Stimulated activated CD8-positive, alpha-beta memory T cell treated with anti-CD3 and anti-CD28 coated beads, Interleukin-15, amount 100 ng/mL, for 4 hours (primary cell): Measurements from ENCODE around the gene IRF8.
A peak's percentile ranks its signal among the peaks of the same experiment; 100 is the strongest.
"Not testable (repeated sequence)": the region's sequence is repeated elsewhere in the genome, so short reads cannot be mapped to it uniquely, and the experiment has no call there.

Source experiments
- DNase-seq, 2 donors: peaks; one replicate each; pipeline ENCODE4 v3.0.0-alpha.2; 2020; ENCODE audit warnings: low read depth in 2 of 2

Gene IRF8

DNA sequence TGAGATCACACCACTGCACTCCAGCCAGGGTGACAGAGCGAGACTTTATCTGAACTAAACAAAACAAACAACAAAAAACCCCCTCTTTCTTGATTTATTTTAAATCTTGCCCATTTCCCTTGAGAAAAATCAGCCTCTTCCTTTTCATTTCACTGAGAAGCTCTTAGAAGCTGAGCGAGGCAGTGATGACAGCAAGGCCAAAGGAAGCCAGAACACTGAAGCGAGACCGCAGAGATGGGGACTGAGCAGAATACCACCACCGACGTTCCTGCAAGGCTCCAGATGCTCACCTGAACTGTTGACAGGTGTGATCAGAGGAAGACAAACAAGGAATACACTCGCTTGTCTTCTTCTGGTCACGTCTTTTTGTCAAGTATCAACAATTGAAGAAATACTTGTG is 30.5 kb upstream of the IRF8 start:
- DNase-seq: no peak

DNA sequence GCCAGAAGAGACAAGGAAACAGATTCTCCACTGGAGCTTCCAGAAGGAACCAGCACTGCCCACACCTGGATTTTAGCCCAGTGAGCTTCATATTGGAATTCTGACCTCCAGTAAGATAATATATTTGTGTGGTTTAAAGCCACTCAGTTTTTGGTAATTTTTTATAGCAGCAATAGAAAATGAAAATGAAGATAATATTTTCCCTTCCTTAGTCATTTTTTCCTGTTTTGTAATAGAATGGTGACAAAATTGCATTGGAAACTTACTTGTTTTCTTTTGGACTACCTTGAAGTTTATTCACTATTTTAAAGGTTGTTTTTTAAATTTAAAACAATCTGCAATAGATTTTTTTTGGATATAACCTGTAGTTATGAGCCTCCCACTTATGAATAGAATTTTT is 29.8 kb upstream of the IRF8 start:
- no peak for DNase-seq

DNA sequence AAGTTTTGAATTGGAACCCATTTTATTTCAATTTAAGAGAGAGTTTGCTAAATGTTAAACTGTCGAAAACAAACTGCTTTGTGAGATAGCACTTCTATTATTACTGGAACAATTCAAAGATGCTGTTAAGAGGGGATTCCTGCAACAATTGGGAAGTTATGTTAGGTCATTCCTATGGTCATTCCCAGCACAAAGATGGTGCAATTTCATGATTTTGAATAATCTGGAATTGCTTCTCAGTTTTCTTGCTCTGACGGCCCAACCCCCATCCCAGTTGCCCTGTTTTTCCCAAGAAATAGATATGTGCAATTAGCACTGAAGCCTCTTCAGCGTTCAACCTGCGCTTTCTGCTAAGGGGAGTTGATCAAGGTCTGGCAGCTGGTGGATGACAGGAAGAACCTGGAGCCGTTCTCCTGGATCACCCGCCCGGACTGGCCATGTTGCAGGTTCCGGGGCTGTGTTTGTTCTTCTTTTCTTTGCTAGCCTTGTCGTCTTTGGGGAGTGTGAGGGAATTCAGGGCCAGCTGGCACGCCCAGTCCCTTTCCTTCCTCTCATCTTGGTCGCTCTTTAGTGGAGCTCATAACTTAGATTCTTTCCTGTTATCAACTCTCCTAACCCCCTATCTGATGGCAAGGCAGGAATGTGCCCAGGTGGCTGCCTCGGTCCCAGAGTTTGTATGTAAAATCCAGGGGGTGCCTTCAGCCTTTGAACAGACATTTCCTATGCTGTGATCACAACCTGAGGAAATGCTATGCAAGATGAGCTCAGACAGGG is 29.0 kb upstream of the IRF8 start:
- DNase-seq: no peak

DNA sequence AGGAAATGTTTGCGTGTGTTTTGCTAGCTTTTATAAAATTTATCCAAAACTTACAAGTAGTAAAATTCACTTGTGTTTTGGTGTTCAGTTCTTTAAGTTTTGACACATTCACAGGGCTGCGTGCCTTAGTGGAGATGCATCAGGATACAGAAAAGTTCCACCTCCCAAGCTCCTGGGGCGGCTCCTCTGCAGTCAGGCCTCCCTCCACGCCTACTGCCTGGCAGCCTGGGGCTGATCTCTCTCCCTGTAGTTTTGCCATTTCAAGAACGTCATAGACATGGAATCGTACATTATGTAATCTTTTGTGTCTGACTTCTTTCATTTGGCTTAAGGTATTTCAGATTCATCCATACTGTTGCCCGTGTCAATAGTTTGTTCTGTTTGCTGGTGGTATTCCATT is 27.2 kb upstream of the IRF8 start:
- no peak for DNase-seq

DNA sequence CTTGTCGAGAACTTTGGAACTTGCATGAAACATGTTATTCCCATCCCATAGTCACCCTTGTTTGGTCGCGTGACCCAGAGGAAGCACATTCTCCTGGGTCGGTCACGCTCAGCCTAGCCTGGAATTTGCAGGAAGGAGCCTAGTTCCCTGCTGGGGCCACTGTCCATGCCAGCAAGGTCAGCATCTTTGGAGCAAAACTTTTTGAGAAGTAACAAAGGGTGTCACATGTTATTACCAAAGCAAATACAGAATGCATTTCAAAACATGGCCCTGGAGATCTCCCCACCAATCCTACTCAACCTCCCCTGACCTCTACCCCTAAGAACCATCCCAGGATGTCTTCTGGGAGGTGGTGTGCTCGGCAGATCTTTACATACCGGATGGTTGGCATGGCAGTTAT is 26.2 kb upstream of the IRF8 start:
- DNase-seq: no peak

DNA sequence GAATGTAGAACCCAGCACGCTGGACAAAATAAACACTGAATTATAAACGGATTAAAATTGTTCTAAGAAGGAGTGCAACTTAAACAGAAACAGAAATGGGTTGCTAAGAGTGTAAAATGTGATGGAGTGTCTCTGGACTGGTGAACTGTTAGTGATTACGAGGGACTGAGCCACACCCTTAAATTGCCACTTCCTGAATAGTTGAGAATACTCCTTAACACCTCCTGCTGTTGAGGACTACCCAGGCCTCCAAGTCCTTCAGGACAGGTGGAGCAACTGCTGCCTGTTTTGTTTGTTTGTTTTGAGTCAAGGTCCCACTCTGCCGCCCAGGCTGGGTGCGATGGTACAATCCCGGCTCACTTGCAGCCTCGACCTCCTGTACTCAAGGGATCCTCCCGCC is 25.8 kb upstream of the IRF8 start:
- no peak for DNase-seq

DNA sequence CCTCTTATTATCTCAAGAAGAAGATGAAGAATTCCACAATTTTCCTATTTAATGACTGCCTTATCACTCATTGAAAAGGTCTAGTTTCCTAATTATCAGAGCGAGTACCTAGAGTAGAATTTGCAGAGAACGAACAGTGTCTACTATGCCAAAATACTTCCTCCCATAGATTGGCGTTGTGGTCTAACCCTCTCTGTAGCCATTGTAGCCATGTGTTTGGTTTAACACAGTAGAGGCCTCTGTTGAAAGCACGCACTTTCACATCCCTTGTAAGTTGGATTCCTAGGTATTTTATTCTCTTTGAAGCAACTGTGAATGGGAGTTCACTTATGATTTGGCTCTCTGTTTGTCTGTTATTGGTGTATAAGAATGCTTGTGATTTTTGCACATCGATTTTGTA is 24.9 kb upstream of the IRF8 start:
- not testable (repeated sequence) for DNase-seq

DNA sequence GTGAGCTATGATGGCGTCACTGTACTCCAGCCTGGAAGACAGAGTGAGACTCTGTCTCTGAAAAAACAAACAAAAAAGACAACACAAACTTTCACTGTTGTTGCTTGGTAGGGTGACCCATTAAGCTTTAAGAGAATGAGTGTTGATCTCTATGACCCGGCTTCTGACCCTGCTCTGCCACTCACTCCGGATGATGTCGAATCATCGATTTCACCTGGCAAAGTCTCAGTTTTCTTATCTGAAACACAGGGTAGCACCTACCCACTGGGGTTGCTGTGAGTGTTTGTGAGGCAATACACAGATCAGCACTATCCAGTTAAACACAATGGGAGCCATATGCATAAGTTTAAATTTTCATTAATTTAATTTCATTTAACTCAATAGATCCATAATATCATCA is 20.6 kb upstream of the IRF8 start:
- no peak for DNase-seq

DNA sequence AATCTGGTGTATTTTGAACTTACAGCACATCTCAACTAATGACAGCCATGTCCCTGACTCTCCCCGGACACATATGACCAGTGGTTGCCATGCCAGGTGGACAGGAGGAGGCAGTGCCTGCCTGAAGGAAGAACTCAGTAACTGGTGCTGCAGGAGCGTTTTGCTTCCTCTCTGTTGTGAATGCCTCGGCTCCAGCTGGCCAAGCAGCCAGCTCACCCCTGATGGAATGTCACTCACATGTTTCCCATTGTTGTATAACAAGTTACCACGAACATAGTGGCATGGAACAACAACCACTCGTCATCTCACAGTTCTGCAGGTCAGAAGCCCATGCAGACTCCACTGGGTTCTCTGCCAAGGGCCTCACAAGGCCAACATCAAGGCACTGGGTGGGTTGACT is 20.1 kb upstream of the IRF8 start:
- no peak for DNase-seq

DNA sequence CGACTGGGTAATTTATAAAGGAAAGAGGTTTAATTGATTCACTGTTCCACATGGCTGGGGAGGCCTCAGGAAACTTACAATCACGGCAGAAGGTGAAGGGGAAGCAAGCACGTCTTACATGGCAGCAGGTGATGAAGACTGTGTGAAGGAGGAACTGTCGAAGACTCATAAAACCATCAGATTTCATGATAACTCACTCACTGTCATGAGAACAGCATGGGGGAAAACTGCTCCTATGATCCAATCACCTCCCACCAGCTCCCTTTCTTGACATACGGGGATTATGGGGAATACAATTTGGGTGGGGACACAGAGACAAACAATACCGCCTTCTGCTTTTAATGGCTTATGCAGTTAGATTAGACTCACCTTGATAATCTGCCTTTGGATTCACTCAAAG is 19.4 kb upstream of the IRF8 start:
- DNase-seq: no peak

DNA sequence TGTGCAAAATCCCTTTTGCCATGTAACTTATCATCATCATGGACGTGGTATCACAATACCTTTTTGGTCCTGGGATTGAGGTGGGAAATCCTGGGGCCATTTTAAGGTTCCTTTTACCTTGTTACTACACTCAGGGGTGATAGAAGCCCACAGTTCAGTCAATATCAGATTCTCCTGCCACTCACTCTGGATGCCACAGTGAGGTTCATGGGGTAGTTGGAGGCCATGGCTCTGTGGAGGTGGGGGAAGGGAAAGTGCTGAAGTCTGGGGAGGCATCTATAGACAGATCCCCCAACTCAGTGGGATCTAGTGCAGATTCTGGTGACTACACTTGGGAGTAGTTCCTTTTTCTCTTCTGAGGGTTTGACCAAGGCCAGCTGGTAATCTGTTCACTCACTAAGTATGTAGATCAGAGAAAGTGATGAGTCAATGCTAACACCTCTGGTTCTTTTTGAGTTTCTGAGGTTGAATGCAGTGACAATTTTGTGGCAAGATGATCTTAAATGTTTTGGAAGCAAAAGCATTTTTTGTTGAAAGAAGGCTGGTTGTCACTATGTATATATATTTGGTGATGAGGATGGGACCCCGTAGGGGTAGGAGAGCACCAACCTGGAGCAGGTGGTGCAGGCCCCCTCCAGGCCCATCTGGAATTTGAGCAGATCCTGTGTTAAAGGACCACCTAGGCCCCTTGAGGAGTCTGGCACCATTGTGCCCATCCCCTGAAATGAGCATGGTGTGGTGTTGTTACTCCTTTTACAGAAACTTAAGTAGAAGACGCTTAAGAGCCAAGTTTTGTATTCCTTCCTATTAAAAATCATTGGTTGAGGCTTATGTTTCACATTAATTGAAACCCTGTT is 18.8 kb upstream of the IRF8 start:
- DNase-seq: no peak

DNA sequence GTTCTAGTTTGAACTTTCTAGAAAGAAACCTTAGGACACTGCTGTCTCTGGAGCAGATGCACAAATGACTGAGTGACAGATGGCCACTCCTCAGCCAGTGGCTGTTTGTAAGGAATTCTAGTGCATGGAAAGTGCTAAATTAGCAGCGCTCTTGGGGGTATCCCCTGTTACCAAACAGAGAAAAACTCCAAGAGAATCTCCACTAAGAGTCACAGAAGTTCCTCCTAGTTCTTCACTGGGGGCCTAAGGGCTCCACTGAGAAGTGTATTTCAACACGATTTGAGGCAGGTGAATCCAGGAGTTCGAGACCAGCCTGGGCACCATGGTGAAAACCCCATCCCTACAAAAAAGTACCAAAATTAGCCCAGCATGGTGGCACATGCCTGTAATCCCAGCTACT is 18.1 kb upstream of the IRF8 start:
- DNase-seq: no peak

DNA sequence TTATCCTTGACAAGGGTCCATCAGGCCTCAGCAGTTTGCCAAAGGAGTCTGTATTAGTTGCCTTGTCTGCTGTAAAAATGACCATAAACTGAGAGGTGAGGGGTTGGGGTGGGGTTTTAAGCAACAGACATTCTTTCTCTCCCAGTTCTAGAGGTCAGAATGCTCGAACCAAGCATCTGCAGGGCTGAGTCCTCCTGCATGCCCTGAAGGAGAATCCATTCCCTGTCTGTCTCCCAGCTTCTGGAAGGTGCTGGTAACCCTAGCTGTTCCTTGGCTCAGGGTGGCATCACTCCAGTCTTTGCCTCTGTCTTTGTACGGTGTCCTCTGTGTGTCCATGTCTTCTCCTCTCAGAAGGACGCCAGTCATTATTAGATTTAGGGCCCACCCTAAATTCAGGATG is 17.5 kb upstream of the IRF8 start:
- DNase-seq: no peak

DNA sequence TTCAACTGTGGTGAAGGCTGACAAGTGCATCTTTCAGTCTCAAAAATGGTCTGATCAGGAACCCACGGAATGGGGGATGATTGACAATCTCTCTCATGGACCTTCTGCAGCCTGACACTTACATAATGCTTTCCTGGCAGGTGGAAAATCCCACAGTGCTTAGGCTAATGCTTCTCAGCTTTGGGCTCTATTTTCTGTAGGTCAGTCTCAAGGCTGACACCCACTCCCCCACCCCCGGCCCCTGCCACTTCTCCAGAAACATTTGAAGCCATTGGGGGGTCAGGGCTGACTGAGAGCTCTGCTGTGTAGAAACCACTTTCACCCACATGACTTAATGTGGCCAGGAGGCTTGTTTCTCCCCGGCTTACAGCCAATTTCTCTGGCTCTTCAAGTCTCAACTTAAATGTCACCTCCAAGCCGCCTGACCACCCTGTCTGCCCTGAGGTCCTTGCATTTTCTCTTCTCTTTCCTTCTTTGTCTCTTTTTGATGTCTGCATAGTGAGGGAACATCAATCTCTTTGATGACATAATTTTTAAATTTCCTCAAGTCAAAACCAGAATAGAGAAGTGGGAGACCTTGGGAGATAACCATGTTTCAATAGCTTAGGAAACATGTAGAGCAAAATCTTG is 16.7 kb upstream of the IRF8 start:
- no peak for DNase-seq

DNA sequence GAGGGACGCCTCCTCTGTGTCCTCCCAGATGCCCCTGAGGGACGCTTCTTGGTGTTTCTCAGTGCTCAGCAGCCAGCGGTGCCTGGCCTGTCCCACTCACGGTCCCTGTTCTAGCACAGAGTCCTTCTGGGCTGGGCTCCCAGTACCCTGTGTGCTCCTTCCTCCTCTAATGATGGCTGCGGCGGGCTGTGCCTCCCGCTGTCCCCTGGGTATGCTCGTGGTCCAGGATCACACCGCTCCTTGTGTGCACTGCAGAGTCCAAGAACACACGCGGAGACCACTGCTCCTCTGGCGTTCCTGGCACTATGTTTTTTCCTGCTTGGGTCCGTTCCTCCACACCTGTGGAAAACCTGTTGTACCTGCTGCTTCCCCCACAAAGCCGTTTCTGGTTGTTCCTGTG is 15.1 kb upstream of the IRF8 start:
- DNase-seq: no peak

DNA sequence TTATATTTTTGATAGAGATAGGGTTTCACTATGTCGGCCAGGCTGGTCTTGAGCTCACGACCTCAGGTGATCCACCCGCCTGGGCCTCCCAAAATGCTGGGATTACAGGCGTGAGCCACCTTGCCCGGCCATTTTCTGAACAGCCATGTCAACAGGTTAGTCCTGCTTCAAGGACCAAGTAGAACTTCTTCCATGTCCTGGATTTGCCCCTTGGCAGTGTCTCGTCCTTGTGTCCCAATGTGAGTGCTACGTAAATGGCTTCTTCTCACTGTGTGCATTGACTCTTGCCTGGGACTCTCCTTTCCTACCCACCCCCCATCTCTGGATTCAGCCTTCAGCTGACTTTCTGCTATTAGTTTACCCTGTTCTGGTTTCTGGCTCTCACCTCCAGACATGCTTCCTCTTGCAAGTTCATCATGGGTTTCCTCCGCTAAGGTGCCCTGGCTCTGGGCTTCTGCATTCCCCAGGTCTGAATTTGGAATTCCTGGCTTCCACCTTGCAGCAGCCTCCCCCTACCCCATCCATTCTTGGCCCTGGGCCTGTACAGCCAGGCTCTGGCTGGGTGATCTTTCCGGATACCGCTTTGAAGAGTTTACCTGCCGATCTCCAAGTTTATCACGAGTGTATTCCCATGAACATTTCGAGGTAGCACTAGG is 14.0 kb upstream of the IRF8 start:
- no peak for DNase-seq

DNA sequence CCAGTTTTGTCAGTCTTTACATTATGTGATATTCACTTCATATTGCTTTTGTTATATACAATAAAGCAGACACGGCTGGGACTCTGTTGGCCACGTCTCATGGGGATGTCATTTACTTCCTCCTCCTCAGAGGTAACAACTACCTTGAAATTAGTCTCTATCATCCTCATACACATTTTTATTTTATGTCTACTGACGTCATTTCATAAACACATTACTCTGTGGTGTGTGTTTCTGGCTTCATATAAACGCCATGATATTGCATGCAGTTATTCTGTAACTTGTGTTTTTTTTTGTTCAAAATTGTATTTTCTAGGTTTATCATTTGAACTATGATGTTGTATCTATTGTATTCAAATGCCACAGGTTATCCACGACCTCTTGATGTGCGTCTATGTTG is 13.4 kb upstream of the IRF8 start:
- DNase-seq: no peak

DNA sequence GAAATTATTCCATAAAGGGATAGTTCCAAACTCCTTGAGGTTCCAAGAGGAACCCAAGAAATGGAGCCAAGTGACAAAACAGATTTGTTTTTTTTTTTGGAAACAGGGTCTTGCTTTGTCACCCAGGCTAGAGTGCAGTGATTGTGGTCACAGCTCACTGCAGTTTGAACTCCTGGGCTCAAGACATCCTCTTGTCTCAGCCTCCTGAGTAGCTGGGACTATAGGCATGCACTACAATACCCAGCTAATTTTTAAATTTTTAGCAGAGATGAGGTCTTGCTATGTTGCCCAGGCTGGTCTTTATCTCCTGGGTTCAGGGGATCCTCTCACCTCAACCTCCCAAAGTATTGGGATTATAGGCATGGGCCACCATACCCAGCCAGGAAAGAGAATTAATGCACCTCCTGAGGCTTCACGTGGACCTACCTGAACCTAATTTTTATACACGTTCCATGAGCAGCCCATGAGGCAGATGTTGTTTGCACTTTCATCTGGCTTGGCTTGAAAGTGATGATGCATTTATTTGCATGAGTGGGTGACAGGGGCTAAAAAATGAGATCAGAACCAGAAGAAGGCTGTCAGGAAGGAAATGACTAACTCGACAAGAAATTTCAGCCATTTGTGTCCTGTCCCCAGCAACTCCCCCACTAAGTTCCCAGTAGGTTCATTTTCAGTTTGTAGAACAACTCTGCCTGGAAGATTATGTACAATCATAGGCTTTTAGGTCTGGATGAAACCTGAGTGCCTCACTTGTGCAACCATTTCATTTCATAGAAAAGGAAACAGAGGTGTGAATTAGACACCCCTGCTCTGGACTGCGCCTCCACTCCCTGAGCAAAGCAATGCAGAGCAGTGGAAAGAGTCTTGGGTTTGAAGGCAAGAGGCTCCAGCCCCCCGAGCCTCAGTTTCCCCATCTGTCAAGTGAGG is 10.3 kb upstream of the IRF8 start:
- DNase-seq: peak in 1 of 2 donors; percentile 16

DNA sequence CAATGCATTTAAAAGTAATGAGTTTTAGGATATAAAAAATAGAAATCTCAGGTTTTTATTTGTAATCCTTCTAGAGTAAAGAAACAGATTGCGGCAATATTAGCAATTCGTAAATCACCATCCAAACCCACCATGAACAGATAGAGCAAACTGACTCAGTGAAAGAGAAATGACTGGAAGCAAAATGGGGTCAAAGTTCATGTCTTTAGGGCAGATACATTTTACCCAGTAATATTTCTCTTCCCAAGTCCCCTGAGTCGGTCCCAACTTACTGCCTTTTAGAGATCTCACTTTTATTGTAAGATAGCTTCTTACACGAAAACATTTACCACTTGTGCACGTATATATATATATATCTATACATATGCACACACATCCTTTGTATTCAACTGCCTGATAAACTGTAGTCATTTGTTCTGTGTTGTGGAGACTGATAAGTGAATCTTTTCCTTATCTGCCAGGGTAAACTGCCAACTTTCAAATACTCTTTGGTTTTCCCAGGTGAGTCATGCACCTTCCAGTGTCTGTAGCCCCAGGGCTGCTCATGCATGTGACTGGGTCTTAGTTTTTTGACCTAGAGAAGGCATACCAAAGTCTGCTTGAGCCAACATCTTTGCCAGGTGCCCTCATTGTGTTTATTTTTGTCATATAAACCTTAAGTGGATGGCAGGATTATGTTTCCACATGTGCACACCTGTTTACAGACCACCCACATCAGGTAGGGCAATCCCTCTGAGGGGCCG is 7.8 kb upstream of the IRF8 start:
- DNase-seq: no peak

DNA sequence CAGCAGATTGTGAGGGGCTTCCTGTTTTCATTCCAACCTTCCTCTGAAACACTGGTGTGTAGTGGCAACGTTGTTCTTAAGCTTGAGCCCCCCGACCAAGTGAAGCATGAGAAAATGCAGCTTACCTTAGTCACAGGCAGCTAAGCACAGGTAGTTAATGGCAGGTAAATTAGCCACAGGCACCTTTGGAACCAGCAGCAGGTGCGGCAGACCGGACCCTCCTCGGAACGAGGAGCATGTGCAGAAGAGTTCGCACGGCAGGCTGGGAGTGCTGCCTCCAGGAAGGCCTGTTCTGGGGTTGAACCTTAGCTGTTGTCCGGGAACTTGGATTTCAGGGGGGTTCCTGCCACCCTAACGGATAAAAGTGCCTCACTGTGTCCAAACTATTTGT is 7.2 kb upstream of the IRF8 start:
- no peak for DNase-seq

DNA sequence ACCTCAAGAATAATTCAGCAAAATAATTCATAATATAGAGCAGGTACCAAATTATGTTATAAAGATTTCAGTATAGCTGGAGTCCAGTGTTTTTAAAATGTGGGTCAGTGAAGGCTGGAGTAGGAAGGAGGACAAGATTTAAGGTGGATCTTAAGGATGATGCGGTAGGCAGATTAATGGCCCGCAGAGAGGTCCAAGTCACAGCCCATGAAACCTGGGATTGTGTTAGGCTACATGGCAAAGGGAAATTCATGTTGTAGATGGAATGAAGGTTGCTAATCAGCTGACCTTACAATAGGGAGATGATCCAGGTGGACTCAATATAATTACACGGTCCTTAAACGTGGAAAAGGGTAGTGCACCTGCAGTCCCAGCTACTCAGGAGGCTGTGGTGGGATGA is 6.2 kb upstream of the IRF8 start:
- no peak for DNase-seq
